ENCODE data around the gene LDLRAD3.
A peak's percentile ranks its signal among the peaks of the same experiment; 100 is the strongest.

Gene LDLRAD3

GRCh38 chr11:36088266-36088972 is 144.6 kb downstream of the LDLRAD3 start:
- H3K9me3 ChIP-seq (ENCODE audit: control extremely low read depth in 1 of 5, control insufficient read depth in 4 of 5, insufficient read depth in 2 of 5, low read depth in 1 of 5, low read length in 4 of 5), result peaks cover 1 to 14% (median 4%) of the 10 kb centered on the region in 5 experiments
- CTCF ChIA-PET, result interaction anchor here (1.4 to 1.5 kb wide), 2 partner anchors 19 to 44 kb away, joined by 4 to 5 read pairs; no protein-coding TSS in a partner anchor
- H3K4me3 ChIP-seq (ENCODE audit: control insufficient read depth in 1 of 7, extremely low read depth in 1 of 7, insufficient read depth in 4 of 7, low read depth in 2 of 7, low read length in 6 of 7), result no peak overlapping the region
- no peak overlapping the region for H3K27ac ChIP-seq (ENCODE audit: insufficient read depth in 1 of 2, low read depth in 1 of 2, low read length in 2 of 2, poor library complexity in 1 of 2, severe bottlenecking in 2 of 2)
- peaks cover 20 to 31% (median 30%) of the 10 kb centered on the region in 4 experiments for H3K4me1 ChIP-seq (ENCODE audit: control extremely low read depth in 1 of 4, control insufficient read depth in 4 of 4, insufficient read depth in 4 of 4, low read length in 3 of 4)
- peaks cover 0 to 7% (median 0%) of the 10 kb centered on the region in 5 experiments for H3K27me3 ChIP-seq (replicated peaks in 2 of 5; ENCODE audit: control insufficient read depth in 4 of 5, insufficient read depth in 5 of 5, low read length in 4 of 5)
- no peaks in the 10 kb centered on the region for H3K36me3 ChIP-seq (ENCODE audit: control insufficient read depth in 4 of 4, insufficient read depth in 4 of 4, low read length in 3 of 4)
- POLR2A ChIA-PET, result interaction anchor here (0.6 kb wide), 1 partner anchor 172 kb away, joined by 3 read pairs; no protein-coding TSS in a partner anchor
- 84% methylated on average over 6 of the region's 6 CpGs for WGBS (ENCODE audit: insufficient coverage)
- DNase-seq, result no peak

DNA sequence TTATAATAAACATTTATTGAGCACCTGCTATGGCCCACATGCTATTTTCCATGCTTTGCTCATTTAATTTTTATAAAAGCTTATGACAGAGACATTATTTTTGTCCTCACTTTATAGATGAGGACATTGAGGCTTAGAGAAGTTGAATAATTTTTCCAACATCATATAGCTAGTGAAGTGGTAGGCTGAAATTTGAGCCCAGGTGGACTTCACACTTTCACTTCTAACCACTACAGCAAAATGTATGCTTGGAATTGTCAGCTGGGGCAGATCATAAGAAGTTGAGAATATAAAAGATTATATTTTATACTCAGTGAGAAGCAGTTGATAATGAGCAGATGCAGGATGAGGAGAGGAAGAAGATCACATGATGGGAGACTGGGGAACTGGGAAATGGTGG is 146.1 kb downstream of the LDLRAD3 start:
- CTCF ChIA-PET, result interaction anchor here (0.7 to 1.9 kb wide), 7 partner anchors 10 to 482 kb away, joined by 3 to 6 read pairs (median 3); no protein-coding TSS in a partner anchor
- Histone ChIP-seq H3K36me3 (ENCODE audit: control insufficient read depth in 4 of 4, insufficient read depth in 4 of 4, low read length in 3 of 4) (no peaks in the 10 kb centered on the region), H3K27me3 (replicated peaks in 2 of 5; ENCODE audit: control insufficient read depth in 4 of 5, insufficient read depth in 5 of 5, low read length in 4 of 5) (peaks cover 0 to 7% (median 0%) of the 10 kb centered on the region in 5 experiments), H3K4me1 (ENCODE audit: control extremely low read depth in 1 of 4, control insufficient read depth in 4 of 4, insufficient read depth in 4 of 4, low read length in 3 of 4) (peaks cover 20 to 31% (median 30%) of the 10 kb centered on the region in 4 experiments), H3K27ac (ENCODE audit: insufficient read depth in 1 of 2, low read depth in 1 of 2, low read length in 2 of 2, poor library complexity in 1 of 2, severe bottlenecking in 2 of 2) (no peak overlapping the region), H3K9me3 (ENCODE audit: control extremely low read depth in 1 of 5, control insufficient read depth in 4 of 5, insufficient read depth in 2 of 5, low read depth in 1 of 5, low read length in 4 of 5) (peaks cover 2 to 15% (median 8%) of the 10 kb centered on the region in 5 experiments), H3K4me3 (ENCODE audit: control insufficient read depth in 1 of 7, extremely low read depth in 1 of 7, insufficient read depth in 4 of 7, low read depth in 2 of 7, low read length in 6 of 7) (peak overlapping the region in 1 of 7 experiments; percentile 1)
- POLR2A ChIA-PET, result no interaction called here
- no peak for DNase-seq

DNA sequence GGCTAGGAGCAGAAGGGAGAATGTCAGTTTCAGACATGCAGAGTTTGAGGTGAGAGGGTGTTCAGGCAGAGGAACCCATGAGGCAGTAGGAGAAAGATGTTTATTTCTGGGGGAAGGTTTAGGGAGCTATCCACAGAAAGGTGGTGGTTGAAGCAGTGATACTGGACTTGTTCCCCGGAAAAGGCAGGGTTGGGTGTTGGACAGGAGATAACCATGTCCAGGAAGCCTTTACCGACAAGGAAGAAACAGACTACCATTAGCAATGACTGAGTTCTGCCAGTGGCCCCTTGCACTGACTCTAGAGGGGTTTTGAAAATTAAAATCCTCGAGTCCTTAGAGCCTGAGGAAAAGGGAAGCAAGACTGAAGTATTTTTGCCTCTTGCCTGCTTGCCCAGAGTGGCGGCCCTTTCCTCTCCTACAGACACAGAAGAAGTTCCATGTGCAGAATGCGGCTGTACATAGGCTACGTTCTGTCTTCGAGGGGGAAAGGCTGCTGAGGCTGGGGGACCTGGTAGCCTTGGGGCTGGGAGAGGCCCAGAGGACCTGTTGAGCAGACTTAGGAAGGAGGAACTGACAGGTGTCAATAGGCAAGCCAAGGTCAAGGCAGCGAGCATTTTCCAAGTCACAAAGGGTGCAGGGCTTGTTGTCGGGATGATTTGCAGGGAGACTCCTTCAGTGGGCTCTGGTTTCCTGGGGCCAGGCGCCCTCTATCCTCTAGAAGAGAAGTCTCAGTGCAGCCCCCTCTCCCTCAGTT is 146.7 kb downstream of the LDLRAD3 start:
- peaks cover 0 to 7% (median 0%) of the 10 kb centered on the region in 5 experiments for H3K27me3 ChIP-seq (replicated peaks in 2 of 5; ENCODE audit: control insufficient read depth in 4 of 5, insufficient read depth in 5 of 5, low read length in 4 of 5)
- CTCF ChIA-PET, result interaction anchor here (0.7 to 1.9 kb wide), 3 partner anchors 9 to 50 kb away, joined by 3 to 6 read pairs (median 3); no protein-coding TSS in a partner anchor
- peaks cover 2 to 13% (median 8%) of the 10 kb centered on the region in 5 experiments for H3K9me3 ChIP-seq (ENCODE audit: control extremely low read depth in 1 of 5, control insufficient read depth in 4 of 5, insufficient read depth in 2 of 5, low read depth in 1 of 5, low read length in 4 of 5)
- peaks cover 20 to 31% (median 30%) of the 10 kb centered on the region in 4 experiments for H3K4me1 ChIP-seq (ENCODE audit: control extremely low read depth in 1 of 4, control insufficient read depth in 4 of 4, insufficient read depth in 4 of 4, low read length in 3 of 4)
- peak in 2 of 3 donors; percentile 38 to 49 for DNase-seq
- H3K4me3 ChIP-seq (ENCODE audit: control insufficient read depth in 1 of 7, extremely low read depth in 1 of 7, insufficient read depth in 4 of 7, low read depth in 2 of 7, low read length in 6 of 7), result peak overlapping the region in 6 of 7 experiments; percentile 10 to 64 (median 42)
- H3K36me3 ChIP-seq (ENCODE audit: control insufficient read depth in 4 of 4, insufficient read depth in 4 of 4, low read length in 3 of 4), result peaks cover 0 to under 1% (median 0%) of the 10 kb centered on the region in 4 experiments
- H3K27ac ChIP-seq (ENCODE audit: insufficient read depth in 1 of 2, low read depth in 1 of 2, low read length in 2 of 2, poor library complexity in 1 of 2, severe bottlenecking in 2 of 2), result no peak overlapping the region
- POLR2A ChIA-PET, result no interaction called here
- 8% methylated on average over 9 of the region's 10 CpGs for WGBS (ENCODE audit: insufficient coverage)

DNA sequence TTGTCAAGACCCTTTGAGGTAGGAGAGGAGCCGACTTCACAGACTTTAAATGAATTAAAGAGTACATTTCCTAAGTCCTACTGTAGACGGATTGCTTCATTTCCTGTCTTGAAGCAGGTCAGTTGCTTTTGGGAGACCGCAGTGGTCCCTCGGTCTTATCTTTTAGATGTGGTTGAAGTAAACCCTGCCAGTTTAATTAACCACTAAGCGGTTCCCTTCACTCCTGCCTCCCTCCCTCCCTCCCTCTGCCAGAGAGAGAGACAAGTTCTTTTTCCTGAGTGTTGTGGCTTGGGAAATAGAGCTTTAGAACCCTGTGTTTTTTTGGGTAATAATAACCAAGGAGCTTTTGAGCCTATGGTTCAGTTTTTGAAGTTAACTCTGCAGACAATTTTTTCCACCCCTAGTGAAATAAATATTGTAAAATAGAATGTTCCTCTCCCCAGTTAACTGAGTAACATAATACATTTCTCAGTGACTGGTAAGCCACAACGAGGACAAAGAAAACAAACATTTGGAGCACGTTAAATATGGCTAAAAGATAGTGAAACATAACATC is 147.5 kb downstream of the LDLRAD3 start:
- Histone ChIP-seq H3K27me3 (replicated peaks in 2 of 5; ENCODE audit: control insufficient read depth in 4 of 5, insufficient read depth in 5 of 5, low read length in 4 of 5) (peaks cover 0 to 7% (median 0%) of the 10 kb centered on the region in 5 experiments), H3K4me3 (ENCODE audit: control insufficient read depth in 1 of 7, extremely low read depth in 1 of 7, insufficient read depth in 4 of 7, low read depth in 2 of 7, low read length in 6 of 7) (peak overlapping the region in 5 of 7 experiments; percentile 10 to 64 (median 49)), H3K27ac (ENCODE audit: insufficient read depth in 1 of 2, low read depth in 1 of 2, low read length in 2 of 2, poor library complexity in 1 of 2, severe bottlenecking in 2 of 2) (no peak overlapping the region), H3K36me3 (ENCODE audit: control insufficient read depth in 4 of 4, insufficient read depth in 4 of 4, low read length in 3 of 4) (peaks cover 0 to 4% (median 0%) of the 10 kb centered on the region in 4 experiments), H3K9me3 (ENCODE audit: control extremely low read depth in 1 of 5, control insufficient read depth in 4 of 5, insufficient read depth in 2 of 5, low read depth in 1 of 5, low read length in 4 of 5) (peaks cover 0 to 13% (median 8%) of the 10 kb centered on the region in 5 experiments), H3K4me1 (ENCODE audit: control extremely low read depth in 1 of 4, control insufficient read depth in 4 of 4, insufficient read depth in 4 of 4, low read length in 3 of 4) (peaks cover 20 to 31% (median 30%) of the 10 kb centered on the region in 4 experiments)
- peak; percentile 84 to 94 (median 92) for DNase-seq
- CTCF ChIA-PET, result interaction anchor here (0.6 to 1.0 kb wide), 2 partner anchors 33 to 290 kb away, joined by 3 read pairs; no protein-coding TSS in a partner anchor
- POLR2A ChIA-PET, result no interaction called here
- 0% methylated on average over 3 of the region's 7 CpGs for WGBS (ENCODE audit: insufficient coverage)

GRCh38 chr11:36092314-36093030 is 148.6 kb downstream of the LDLRAD3 start:
- Histone ChIP-seq H3K36me3 (ENCODE audit: control insufficient read depth in 4 of 4, insufficient read depth in 4 of 4, low read length in 3 of 4) (peaks cover 0 to 4% (median 0%) of the 10 kb centered on the region in 4 experiments), H3K27ac (ENCODE audit: insufficient read depth in 1 of 2, low read depth in 1 of 2, low read length in 2 of 2, poor library complexity in 1 of 2, severe bottlenecking in 2 of 2) (no peak overlapping the region), H3K9me3 (ENCODE audit: control extremely low read depth in 1 of 5, control insufficient read depth in 4 of 5, insufficient read depth in 2 of 5, low read depth in 1 of 5, low read length in 4 of 5) (peaks cover 0 to 11% (median 8%) of the 10 kb centered on the region in 5 experiments), H3K4me1 (ENCODE audit: control extremely low read depth in 1 of 4, control insufficient read depth in 4 of 4, insufficient read depth in 4 of 4, low read length in 3 of 4) (peaks cover 20 to 31% (median 30%) of the 10 kb centered on the region in 4 experiments), H3K27me3 (replicated peaks in 2 of 5; ENCODE audit: control insufficient read depth in 4 of 5, insufficient read depth in 5 of 5, low read length in 4 of 5) (peaks cover 0 to 7% (median 0%) of the 10 kb centered on the region in 5 experiments), H3K4me3 (ENCODE audit: control insufficient read depth in 1 of 7, extremely low read depth in 1 of 7, insufficient read depth in 4 of 7, low read depth in 2 of 7, low read length in 6 of 7) (no peak overlapping the region)
- no peak for DNase-seq
- 11% methylated on average over 3 of the region's 4 CpGs for WGBS (ENCODE audit: insufficient coverage)
- ChIA-PET POLR2A (interaction anchor here (0.7 kb wide), 1 partner anchor 36 kb away, joined by 3 read pairs; no protein-coding TSS in a partner anchor), CTCF (interaction anchor here (1.0 to 1.2 kb wide), 2 partner anchors 17 to 32 kb away, joined by 3 to 4 read pairs; no protein-coding TSS in a partner anchor)

- Histone ChIP-seq H3K27me3 (replicated peaks in 2 of 5; ENCODE audit: control insufficient read depth in 4 of 5, insufficient read depth in 5 of 5, low read length in 4 of 5) (peaks cover 0 to 2% (median 0%) of the 10 kb centered on the region in 5 experiments), H3K9me3 (ENCODE audit: control extremely low read depth in 1 of 5, control insufficient read depth in 4 of 5, insufficient read depth in 2 of 5, low read depth in 1 of 5, low read length in 4 of 5) (peaks cover 0 to 9% (median 8%) of the 10 kb centered on the region in 5 experiments), H3K4me1 (ENCODE audit: control extremely low read depth in 1 of 4, control insufficient read depth in 4 of 4, insufficient read depth in 4 of 4, low read length in 3 of 4) (peaks cover 20 to 31% (median 30%) of the 10 kb centered on the region in 4 experiments), H3K27ac (ENCODE audit: insufficient read depth in 1 of 2, low read depth in 1 of 2, low read length in 2 of 2, poor library complexity in 1 of 2, severe bottlenecking in 2 of 2) (no peak overlapping the region), H3K4me3 (ENCODE audit: control insufficient read depth in 1 of 7, extremely low read depth in 1 of 7, insufficient read depth in 4 of 7, low read depth in 2 of 7, low read length in 6 of 7) (no peak overlapping the region), H3K36me3 (ENCODE audit: control insufficient read depth in 4 of 4, insufficient read depth in 4 of 4, low read length in 3 of 4) (peaks cover 0 to 4% (median 0%) of the 10 kb centered on the region in 4 experiments)
- DNase-seq, result no peak
- CTCF ChIA-PET, result no interaction called here
- WGBS (ENCODE audit: insufficient coverage), result 100% methylated on average over 2 of the region's 4 CpGs
- POLR2A ChIA-PET, result no interaction called here
Measured at GRCh38 chr11:36093548-36093947, 149.7 kb downstream of the LDLRAD3 start.

Measured in common myeloid progenitor, CD34-positive (primary cell).